ENCODE results near the gene GSTO2.

The GSTO2 gene

DNA sequence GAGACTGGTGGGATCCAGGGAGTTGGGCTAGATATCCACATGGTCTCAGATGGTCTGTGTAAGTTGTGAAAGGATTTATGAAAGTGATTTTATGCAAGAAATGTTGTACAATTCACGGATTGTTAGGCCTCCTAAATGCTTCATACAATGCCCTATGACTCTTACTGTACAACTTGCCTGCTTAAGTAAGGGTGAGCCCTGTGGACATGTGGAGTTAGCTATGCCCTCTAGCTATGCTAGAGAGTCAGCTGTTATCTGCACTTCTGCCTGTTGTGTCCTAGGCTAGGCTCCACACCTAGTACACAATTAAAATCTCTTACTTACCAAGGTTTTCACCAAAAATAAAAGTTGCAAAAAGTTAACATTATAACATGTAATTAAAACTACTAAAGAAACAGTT is 35.2 kb upstream of the GSTO2 start:
- no peaks in the 10 kb centered on the region for H3K9me2 ChIP-seq (ENCODE audit: low read depth, low read length)
- H3K9ac ChIP-seq (ENCODE audit: low read length), result no peak overlapping the region
- no peak overlapping the region for H3K27ac ChIP-seq (ENCODE audit: low read depth, low read length, poor library complexity, severe bottlenecking)
- H3K79me2 ChIP-seq (ENCODE audit: insufficient read depth, low read length), result no peaks in the 10 kb centered on the region
- no peak overlapping the region for H2AFZ ChIP-seq (ENCODE audit: low read length)
- no peak overlapping the region for H3K4me3 ChIP-seq (ENCODE audit: low read depth, low read length, poor library complexity, severe bottlenecking)
- TF ChIP-seq CTCF (IDR thresholded peaks at IDR 0.05; ENCODE audit: low read length), result no peak
- no peak for TF ChIP-seq EZH2 (IDR thresholded peaks at IDR 0.05; ENCODE audit: borderline replicate concordance, low read length)
- H3K36me3 ChIP-seq (ENCODE audit: insufficient read depth, low read length), result no peaks in the 10 kb centered on the region
- H4K20me1 ChIP-seq (ENCODE audit: insufficient read depth, low read length), result no peaks in the 10 kb centered on the region
- H3K4me2 ChIP-seq (ENCODE audit: low read length), result no peak overlapping the region
- H3K9me3 ChIP-seq (ENCODE audit: low read length), result peaks cover 5% of the 10 kb centered on the region; the same call in 1 of the 2 replicates
- no peaks in the 10 kb centered on the region; the same call in 1 of the 2 replicates for H3F3A ChIP-seq (ENCODE audit: insufficient read depth, low read length)
- H3K4me1 ChIP-seq (ENCODE audit: insufficient read depth, low read length, severe bottlenecking), result no peaks in the 10 kb centered on the region
- no peaks in the 10 kb centered on the region for H3K27me3 ChIP-seq (ENCODE audit: insufficient read depth, low read length)

DNA sequence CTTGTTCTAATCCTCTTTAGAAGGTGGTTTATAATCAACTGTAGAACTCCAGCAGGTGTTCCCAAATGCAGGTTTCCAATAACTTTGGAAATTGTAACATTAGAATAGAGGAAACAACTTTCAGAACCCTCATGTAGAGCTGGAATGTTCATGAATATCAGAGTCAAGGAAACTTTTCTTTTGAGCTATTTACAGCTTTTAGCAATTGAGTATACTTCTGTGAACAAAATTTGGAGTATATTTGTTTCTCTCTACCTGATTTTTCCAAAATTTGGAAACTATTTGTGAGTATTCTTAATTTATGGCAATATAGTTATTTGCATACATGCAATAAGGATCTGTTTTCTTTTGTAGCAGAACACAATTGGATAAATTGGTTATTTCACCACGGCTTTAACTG is 34.0 kb upstream of the GSTO2 start:
- H3K36me3 ChIP-seq (ENCODE audit: insufficient read depth, low read length), result no peaks in the 10 kb centered on the region
- H3K9ac ChIP-seq (ENCODE audit: low read length), result no peak overlapping the region
- H3K79me2 ChIP-seq (ENCODE audit: insufficient read depth, low read length), result no peaks in the 10 kb centered on the region
- TF ChIP-seq EZH2 (IDR thresholded peaks at IDR 0.05; ENCODE audit: borderline replicate concordance, low read length) (no peak), CTCF (IDR thresholded peaks at IDR 0.05; ENCODE audit: low read length) (no peak)
- no peak overlapping the region for H3K27ac ChIP-seq (ENCODE audit: low read depth, low read length, poor library complexity, severe bottlenecking)
- peaks cover 5% of the 10 kb centered on the region; the same call in 1 of the 2 replicates for H3K9me3 ChIP-seq (ENCODE audit: low read length)
- no peaks in the 10 kb centered on the region for H3K4me1 ChIP-seq (ENCODE audit: insufficient read depth, low read length, severe bottlenecking)
- no peak overlapping the region for H3K4me3 ChIP-seq (ENCODE audit: low read depth, low read length, poor library complexity, severe bottlenecking)
- no peaks in the 10 kb centered on the region for H4K20me1 ChIP-seq (ENCODE audit: insufficient read depth, low read length)
- H3F3A ChIP-seq (ENCODE audit: insufficient read depth, low read length), result no peaks in the 10 kb centered on the region; the same call in 1 of the 2 replicates
- H3K9me2 ChIP-seq (ENCODE audit: low read depth, low read length), result no peaks in the 10 kb centered on the region
- no peaks in the 10 kb centered on the region for H3K27me3 ChIP-seq (ENCODE audit: insufficient read depth, low read length)
- no peak overlapping the region for H3K4me2 ChIP-seq (ENCODE audit: low read length)
- no peak overlapping the region for H2AFZ ChIP-seq (ENCODE audit: low read length)

DNA sequence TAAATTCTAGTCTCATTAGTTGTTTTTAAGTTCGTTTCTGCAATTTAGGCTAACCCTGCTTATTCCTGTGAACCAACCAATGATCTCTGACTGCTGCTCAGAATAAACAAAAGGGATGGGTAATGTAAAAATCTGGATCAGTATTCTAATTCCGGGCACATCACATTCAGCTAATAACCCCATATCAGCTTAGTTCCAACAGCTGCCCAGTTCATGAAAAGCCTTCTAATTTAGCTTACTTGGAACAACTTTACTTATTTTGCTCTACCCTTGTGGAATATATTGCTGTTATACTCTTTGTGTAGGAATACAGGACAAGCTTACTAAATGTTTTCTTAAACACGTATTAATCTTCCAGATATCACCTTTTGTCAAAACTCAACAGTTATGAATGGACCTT is 33.2 kb upstream of the GSTO2 start:
- no peak overlapping the region for H3K4me3 ChIP-seq (ENCODE audit: low read depth, low read length, poor library complexity, severe bottlenecking)
- H3K27me3 ChIP-seq (ENCODE audit: insufficient read depth, low read length), result no peaks in the 10 kb centered on the region
- H3K9me3 ChIP-seq (ENCODE audit: low read length), result peaks cover 5% of the 10 kb centered on the region; the same call in 1 of the 2 replicates
- H3K36me3 ChIP-seq (ENCODE audit: insufficient read depth, low read length), result no peaks in the 10 kb centered on the region
- H3K4me2 ChIP-seq (ENCODE audit: low read length), result no peak overlapping the region
- no peak overlapping the region for H2AFZ ChIP-seq (ENCODE audit: low read length)
- TF ChIP-seq EZH2 (IDR thresholded peaks at IDR 0.05; ENCODE audit: borderline replicate concordance, low read length) (no peak), CTCF (IDR thresholded peaks at IDR 0.05; ENCODE audit: low read length) (no peak)
- H3K79me2 ChIP-seq (ENCODE audit: insufficient read depth, low read length), result no peaks in the 10 kb centered on the region
- no peaks in the 10 kb centered on the region; the same call in 1 of the 2 replicates for H3F3A ChIP-seq (ENCODE audit: insufficient read depth, low read length)
- no peaks in the 10 kb centered on the region for H3K4me1 ChIP-seq (ENCODE audit: insufficient read depth, low read length, severe bottlenecking)
- no peak overlapping the region for H3K9ac ChIP-seq (ENCODE audit: low read length)
- no peaks in the 10 kb centered on the region for H3K9me2 ChIP-seq (ENCODE audit: low read depth, low read length)
- H4K20me1 ChIP-seq (ENCODE audit: insufficient read depth, low read length), result no peaks in the 10 kb centered on the region
- no peak overlapping the region for H3K27ac ChIP-seq (ENCODE audit: low read depth, low read length, poor library complexity, severe bottlenecking)
